GM19035 (cell line): Measurements from ENCODE around the gene BEND3.
"Not testable (repeated sequence)": the region's sequence is repeated elsewhere in the genome, so short reads cannot be mapped to it uniquely, and the experiment has no call there.

ENCODE experiments used
- ATAC-seq: cut with Tn5 transposase; IDR thresholded peaks from one replicate; pipeline ENCODE4 v1.9.1; 2021; ENCODE audit not compliant: unreplicated experiment

The BEND3 gene

DNA sequence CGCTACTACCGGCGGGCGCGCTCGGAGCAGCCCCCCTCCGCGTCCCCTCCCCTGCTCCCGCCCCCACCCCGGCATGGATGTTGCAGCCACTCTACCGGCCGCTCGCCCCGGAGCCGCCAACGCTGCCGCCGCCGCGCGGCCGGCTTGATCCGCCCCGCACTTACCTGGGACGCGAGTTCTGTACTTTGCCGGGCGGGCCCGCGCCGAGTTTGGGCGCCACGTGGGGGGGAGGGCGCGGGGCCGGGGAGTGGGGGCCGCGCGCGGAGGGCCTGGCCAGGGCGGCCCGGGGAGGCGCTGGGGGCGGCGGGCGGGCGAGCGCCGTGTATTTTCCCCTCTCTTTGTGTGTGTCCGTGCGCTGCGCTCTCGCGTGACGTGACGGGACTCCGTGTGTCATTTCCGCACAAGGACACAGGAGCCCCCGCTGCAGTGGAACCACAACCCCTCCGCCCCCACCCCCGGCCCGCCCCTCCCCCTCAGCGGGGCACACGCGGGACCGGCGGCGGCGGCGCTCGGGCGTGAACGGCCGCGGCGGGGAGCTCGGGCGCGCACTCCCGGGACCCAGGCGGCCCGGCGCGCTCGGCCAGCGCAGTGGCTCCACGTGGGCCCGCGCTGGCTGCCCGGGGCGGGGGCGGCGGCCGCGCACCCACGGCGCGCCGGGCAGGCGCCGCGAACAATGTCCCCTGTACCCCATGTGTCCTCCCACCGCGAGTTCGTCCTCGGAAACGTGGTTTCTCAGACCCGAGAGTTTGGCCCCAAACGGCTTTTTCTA is at the start of gene BEND3:
Gene BEND3, minus strand, starts transcription at position 590 of the 769 bp plus-strand sequence. CDS start 16,230 bp downstream, outside the sequence.
- ATAC-seq, result peak; percentile 35

DNA sequence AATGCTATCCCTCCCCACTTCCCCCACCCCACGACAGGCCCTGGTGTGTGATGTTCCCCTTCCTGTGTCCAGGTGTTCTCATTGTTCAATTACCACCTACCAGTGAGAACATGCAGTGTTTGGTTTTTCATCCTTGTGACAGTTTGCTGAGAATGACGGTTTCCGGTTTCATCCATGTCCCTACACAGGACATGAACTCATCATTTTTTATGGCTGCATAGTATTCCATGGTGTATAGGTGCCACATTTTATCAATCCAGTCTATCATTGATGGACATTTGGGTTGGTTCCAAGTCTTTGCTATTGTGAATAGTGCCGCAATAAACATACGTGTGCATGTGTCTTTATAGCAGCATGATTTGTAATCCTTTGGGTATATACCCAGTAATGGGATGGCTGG is 49.0 kb upstream of the BEND3 start:
- not testable (repeated sequence) for ATAC-seq

DNA sequence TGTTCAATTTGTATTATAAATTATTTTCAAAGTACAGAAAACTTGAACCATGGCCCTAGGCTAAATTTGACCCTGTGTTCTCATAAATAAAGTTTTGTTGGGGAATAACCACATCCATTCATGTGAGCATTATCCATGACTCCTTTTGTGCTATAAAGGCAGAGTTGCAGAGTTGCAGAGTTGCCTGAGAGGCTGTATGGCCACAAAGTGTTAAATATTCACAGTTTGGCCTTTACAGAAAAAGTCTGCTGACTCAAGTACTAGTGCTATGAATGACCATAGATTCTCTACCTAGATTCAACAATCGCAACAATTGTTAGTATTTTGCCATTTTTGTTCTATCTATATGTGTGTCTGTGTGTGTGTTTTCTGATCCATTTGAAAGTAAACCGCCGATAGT is 46.2 kb upstream of the BEND3 start:
- no peak for ATAC-seq

DNA sequence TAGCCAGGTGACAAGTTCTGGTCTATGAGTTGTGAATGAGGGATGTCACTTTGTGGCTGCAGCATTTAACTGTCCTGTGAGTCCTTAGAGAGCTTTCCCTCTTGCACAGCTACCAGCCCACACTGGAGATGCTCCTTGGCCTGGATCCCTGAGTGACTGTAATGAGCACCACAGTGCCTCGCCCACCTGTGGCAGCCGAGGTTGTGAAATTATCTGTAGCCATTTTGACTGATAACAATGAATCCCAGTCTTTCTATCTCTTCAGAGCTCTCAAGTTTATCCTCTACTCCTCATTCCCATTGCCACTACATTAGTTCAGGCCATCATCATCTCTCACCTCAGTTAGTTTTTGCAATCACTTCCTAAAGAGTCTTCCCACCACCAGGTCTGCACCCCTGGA is 41.3 kb upstream of the BEND3 start:
- ATAC-seq, result no peak

DNA sequence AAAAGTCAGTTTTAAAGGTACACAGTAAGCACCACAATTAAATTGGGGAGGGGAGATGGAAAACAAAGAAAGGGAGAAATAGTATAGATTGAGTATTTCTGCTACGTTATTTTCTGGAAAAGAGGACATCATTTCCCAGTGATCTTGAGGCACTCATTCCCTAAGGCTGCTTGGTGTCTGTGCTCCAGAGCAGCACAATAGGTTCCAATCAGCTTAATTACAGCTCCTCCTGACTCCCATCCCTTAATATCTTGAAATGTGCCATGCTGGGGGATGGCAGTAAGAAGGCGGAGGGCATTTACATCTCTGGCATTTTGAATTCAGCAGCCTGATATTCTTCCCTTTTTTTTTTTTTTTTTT is 39.5 kb upstream of the BEND3 start:
- ATAC-seq, result no peak

DNA sequence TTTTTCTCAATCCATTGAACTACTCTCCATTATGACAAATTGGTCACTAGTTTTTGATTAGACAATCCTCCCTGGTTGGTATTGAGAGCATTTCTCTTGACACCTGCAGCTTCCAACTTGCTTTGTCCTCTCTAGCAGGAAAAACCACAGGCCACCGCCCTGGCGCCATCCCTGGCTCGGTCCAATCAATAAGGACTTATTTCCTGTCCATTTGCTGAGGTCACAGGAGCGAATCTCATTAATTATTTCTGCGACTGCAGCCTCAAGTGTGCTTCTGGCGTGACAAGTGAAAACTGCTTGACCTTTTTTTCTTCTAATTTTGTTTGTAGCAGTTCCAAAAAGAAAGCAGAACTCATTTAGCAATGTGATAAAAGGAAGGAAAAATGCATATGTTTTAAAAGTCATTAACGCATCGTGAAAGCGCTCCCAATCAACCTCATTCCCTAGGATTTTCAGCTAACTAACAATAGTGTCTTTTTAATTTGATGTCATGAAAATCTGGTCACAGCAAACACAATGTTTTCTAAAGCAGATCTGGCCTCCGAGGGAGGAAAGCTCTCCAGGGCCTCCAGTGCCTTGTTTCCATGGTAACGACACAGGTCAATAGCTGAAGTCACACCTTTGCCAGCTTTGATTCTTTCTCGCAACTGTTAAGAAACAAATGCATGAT is 39.0 kb upstream of the BEND3 start:
- no peak for ATAC-seq

DNA sequence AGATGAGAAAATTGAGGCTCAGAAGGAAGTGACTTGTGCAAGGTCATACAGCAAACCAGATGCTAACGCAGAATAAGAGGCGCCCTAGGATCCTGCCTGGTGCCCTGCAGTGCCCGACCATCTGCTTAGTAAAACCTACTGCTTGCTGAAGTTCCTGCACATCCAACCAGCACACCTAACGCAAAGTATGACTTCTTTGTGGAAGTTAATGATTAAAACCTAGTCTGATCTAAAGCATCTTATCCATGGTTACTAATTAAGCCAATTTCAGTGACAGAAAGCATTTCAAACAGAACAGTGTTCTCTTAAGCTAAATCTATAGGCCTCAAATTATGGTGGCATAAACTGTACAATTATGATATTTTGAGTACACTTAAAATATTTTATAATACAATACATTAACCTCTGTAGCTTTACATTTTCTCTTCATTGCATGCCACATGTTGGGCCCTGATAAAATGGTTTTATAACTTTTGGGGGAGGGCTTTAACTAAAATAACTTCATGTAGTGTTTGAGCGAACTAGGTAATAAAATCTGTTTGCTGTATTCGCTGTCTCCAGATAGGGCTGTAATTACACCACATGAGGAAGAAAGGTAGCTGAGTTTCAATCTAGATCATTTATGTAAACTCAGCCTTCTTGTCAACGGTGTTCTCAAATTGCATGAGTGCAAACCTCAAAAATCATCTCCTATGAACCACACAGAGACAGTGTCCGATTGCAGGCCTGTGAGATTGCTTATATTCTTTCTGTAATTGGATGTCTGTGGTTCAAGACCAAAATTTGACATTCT is 37.5 kb upstream of the BEND3 start:
- ATAC-seq, result no peak

DNA sequence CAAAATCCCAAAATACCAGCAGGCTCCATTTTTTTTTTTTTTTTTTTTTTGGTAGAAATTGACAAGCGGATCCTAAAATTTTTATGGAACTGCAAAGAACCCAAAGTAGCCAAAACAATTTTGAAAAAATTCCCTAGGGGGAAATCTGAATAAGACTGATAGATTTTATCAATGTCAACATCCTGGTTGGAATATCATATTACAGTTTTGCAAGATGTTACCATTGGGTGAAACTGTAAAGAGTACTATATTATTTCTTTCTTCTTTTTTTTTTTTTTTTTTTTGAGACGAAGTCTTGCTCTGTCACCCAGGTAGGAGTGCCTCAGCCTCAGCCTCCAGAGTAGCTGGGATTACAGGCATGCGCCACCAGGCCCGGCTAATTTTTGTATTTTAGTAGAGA is 29.4 kb upstream of the BEND3 start:
- no peak for ATAC-seq

DNA sequence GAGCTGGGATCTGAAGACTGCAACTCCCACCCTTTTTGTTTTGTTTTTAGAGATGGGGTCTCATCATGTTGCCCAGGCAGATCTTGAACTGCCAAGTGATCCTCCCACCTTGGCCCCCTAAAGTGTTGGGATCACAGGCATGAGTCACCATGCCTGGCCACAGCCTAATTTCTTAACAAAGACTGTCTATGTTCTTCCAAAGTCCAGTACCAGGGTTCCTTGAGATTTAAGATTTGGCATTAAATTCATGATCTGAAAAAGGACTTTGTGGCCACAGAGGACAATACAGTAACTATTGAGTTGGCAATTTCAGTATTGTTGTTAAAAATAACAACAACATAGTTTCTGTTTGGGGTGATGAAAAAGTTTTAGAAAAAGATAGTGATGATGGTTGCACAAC is 28.7 kb upstream of the BEND3 start:
- ATAC-seq, result no peak

DNA sequence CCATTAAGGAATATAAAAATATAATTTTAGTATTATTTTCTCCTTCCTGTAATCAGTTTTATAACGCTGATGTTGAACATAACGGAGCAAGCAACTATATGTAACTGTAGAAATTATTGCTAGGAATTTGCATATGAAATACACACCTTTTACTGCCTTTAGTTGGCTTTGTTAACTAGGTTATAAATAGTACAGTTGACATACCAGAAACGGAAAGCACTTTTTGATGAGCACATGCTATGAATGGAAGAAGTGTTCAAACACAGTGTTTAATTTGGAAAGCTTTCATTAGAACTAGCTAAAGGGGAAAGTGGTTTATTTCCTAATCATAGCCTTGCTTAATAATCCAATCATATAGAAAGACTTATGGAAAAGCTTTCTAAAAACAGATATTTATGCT is 25.3 kb upstream of the BEND3 start:
- no peak for ATAC-seq

DNA sequence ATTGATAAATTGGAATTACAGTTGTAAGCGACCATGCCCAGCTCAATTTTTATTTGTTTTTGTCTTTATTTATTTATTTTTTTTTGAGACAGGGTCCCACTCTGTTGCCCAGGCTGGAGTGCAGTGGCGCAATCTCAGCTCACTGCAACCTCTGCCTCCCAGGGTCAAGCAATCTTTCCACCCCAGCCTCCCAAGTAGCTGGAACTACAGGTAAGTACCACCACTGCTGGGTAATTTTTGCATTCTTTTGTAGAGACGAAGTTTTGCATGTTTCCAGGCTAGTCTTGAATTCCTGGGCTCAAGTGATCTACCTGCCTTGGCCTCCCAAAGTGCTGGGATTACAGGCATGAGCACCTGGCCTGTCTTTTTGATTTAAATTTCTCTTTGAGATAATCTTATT is 21.0 kb upstream of the BEND3 start:
- not testable (repeated sequence) for ATAC-seq

DNA sequence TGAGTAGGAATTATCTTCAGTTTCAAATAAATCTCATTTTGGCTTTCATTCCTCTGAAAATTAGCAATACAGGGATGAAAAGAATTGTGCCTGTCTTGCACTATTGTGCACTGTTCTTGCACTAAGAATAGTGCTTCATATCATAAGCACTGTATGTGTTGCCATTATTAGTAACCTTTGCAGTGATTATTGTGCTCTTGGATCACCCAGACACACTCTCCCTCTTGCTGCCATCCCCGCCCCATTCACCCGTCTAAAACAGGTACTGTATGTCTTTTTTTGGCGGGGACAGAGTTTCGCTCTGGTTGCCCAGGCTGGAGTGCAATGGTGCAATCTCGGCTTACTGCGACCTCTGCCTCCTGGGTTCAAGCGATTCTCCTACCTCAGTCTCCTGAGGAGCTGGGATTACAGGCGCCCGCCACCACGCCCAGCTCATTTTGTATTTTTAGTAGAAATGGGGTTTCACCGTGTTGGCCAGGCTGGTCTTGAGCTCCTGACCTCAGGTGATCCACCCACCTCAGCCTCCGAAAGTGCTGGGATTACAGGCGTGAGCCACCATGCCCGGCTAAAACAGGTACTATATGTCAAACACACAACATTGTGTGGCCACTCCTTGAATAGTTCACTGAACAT is 19.8 kb upstream of the BEND3 start:
- ATAC-seq, result not testable (repeated sequence)

DNA sequence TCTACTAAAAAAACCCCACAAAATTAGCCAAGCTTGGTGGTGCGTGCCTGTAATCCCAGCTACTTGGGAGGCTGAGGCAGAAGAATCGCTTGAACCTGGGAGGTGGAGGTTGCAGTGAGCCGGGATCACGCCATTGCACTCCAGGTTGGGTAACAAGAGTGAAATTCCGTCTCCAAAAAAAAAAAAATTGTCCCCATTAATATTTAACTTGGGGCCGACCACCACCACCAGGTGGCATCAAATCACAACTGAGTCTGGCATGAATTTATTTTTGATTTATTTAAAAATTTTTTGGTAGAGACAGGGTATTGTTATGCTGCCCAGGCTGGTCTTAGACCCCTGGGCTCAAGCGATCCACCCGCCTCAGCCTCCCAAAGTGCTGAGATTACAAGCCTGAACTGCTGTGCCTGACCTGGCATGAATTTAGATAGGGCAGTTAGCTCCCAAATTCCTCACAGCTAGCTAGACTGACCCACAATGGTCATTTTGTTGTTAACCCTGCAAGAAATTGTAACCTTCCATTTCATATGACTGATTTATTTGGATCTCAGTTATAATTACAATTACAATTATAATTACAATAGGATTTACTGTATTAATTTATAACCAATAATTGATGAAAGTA is 17.1 kb upstream of the BEND3 start:
- no peak for ATAC-seq

DNA sequence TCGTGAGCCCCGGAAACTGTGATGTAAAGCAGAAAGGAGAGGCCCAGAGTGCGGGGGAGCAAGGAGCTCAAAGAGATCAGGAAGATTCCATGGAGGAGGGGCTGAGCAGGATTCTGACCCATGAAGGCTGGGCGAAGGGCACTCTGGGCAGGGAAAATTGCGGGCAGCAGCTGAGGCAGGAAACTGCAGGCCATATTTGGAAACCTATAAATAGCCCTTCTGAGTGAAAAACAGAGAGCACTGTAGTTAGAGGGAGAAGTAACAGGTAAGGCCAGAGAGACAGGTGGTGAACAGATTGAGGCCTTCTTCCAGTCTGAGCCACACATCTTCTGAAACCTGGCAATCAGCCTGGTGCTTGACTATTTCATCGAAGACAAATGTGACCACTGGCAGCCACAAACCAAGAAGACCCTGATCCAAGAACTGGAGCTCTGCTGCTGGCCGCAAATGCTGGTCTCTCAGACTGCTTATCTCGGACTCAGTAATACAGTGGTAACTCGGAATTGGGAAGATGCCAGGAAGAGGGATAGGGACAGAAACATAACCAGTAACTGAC is 14.1 kb upstream of the BEND3 start:
- ATAC-seq, result no peak

DNA sequence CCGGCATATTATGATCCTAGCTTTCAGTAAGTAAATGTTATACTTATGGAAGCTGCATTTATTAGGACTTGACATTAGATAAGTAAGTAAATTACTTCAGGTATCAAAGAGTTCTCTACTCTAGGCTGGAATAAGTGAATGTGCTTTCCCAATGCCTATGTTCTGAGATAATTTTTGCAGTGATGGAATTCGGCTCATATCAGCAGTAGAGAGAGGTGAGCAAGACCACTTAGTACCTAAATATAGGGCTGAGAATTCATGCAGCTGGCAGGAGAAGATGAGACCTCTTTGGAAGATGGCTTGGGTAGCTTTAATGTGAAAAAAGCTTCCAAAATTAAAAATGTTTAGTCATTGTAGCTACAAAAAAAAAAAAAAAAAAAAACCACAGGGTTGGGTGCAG is 13.3 kb upstream of the BEND3 start:
- no peak for ATAC-seq

DNA sequence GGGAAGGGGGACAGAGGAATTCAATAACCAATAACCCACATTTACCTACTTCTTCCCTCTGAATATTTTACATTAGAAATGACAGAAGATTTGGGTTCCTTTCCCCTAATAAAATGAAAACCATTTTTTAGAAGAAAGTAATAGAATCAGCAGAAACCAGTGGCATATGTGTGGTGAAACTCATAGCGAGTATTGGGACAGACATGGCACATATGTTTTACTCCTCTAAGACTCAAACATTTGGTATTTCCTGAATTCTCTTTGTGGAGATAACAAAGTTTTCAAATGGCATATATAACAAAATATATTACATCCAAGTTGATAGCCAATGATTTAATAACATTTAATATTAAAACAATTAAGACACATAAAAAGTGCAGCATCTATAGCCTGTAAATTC is 12.9 kb upstream of the BEND3 start:
- no peak for ATAC-seq

DNA sequence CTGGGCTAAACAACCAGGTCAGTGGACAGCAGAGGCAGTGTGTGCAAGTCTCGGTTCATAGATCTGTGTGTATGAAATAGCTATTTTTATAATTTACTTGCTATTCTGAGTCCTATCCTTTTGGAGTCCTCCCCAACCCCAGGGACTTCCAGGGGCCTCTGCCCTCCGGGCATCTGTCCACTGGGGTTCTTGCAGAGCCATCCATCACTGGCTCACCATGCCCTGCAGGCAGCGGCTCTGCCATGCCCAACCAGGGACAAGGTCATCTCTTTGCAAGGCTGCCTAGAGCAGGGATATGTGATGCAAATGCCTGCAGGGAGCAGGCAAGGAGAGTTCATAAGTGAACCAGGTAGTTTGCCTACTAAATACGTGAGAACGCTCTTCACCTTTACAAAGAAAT is 10.5 kb upstream of the BEND3 start:
- ATAC-seq, result no peak

DNA sequence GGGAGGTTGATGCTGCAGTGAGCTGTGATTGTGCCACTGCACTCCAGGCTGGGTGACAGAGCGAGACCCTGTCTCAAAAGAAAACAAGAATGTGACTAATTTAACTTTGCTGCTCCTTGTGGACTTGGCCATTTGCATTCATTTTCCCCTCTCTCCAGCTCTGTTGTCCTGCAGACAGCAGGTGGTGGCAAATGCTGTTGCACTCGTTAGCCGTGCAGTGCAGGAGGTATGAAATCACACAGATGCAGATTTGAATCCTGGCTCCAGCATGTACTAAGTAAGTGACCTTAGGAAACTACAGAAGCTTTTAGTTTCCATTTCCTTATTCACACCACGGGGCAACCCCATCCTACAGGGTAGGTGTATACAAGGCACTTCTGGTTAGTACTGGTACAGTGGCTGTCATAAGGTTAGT is 9.6 kb upstream of the BEND3 start:
- no peak for ATAC-seq

DNA sequence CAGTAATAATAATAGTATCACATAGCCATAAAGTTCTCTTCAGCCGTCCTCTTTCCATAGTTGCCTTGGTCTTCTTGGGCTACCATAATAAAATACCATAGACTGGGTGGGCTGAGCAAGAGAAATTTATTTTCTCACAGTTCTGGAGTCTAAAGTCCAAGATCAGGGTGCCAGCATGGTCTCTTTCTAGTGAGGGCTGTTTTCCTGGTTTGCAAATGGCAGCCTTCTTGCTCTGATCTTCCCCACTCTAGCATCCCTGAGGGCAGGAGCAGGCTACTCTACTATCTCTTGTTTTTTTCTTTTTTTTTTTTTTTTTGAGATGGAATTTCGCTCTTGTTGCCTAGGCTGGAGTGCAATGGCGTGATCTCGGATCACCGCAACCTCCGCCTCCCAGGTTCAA is 8.2 kb upstream of the BEND3 start:
- ATAC-seq, result no peak

DNA sequence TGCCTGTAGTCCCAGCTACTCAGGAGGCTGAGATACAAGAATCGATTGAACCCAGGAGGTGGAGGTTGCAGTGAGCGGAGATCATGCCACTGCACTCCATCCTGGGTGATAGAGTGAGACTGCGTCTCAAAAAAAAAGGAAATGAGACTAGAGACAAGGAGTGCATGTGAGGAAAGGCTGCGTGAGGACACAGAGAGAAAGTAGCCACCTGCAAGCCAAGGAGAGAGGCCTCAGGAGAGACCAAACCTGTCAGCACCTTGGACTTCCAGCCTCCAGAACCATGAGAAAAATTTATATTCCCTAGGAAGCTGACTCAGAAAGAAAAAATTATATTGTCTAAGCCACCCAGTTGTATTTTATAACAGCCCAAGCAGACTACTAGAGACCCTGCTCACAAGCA is 7.4 kb upstream of the BEND3 start:
- ATAC-seq, result no peak
